ENCODE measurements around the gene AK3. TPM values are rescaled to one million over a fixed set of nuclear protein-coding genes. Genes with fewer than 3 reads are reported as not detected.

The AK3 gene
- total RNA-seq, 1 experiment from 2014 or later: 79.2 TPM

- TF ChIP-seq EZH2 (IDR thresholded peaks at IDR 0.05; ENCODE audit: low read length, unreplicated experiment) (no peak), EZH2phosphoT487 (IDR thresholded peaks at IDR 0.05; ENCODE audit: borderline replicate concordance, low read length) (no peak)
- TF ChIP-seq, protein P1, sequence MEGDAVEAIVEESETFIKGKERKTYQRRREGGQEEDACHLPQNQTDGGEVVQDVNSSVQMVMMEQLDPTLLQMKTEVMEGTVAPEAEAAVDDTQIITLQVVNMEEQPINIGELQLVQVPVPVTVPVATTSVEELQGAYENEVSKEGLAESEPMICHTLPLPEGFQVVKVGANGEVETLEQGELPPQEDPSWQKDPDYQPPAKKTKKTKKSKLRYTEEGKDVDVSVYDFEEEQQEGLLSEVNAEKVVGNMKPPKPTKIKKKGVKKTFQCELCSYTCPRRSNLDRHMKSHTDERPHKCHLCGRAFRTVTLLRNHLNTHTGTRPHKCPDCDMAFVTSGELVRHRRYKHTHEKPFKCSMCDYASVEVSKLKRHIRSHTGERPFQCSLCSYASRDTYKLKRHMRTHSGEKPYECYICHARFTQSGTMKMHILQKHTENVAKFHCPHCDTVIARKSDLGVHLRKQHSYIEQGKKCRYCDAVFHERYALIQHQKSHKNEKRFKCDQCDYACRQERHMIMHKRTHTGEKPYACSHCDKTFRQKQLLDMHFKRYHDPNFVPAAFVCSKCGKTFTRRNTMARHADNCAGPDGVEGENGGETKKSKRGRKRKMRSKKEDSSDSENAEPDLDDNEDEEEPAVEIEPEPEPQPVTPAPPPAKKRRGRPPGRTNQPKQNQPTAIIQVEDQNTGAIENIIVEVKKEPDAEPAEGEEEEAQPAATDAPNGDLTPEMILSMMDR (conservative IDR thresholded peaks at IDR 0.05; ENCODE audit: low read depth, low read length): no peak
- H4K20me1 ChIP-seq (ENCODE audit: low read length): no peaks in the 10 kb centered on the region
- no peaks in the 10 kb centered on the region for H3K27me3 ChIP-seq (ENCODE audit: low read length)
- BruUV-seq (replicated peaks): no TSS peak
- no peaks in the 10 kb centered on the region; the same call in 1 of the 2 replicates for H3K36me3 ChIP-seq (ENCODE audit: low read depth, low read length)
- H3K9me2 ChIP-seq (replicated peaks; ENCODE audit: low read length): no peaks in the 10 kb centered on the region
- H3K27ac ChIP-seq (ENCODE audit: low read length): no peak overlapping the region
- no peak overlapping the region for H3K4me2 ChIP-seq (ENCODE audit: low read length)
- H2AFZ ChIP-seq (ENCODE audit: low read length): no peak overlapping the region
- H3K9me3 ChIP-seq (ENCODE audit: low read length): no peaks in the 10 kb centered on the region
- intact Hi-C loops (cut with micrococcal nuclease): no loop called here
- ATAC-seq (no peak), DNase-seq (no peak)
- ChIA-PET POLR2A (ENCODE audit: unreplicated experiment) (no interaction called here), CTCF (no interaction called here)
- H3K9ac ChIP-seq (ENCODE audit: low read length): no peak overlapping the region
- H3K79me2 ChIP-seq (ENCODE audit: low read length): no peaks in the 10 kb centered on the region
- no peak overlapping the region for H3K4me3 ChIP-seq (ENCODE audit: low read length)
- no peaks in the 10 kb centered on the region for H3K4me1 ChIP-seq (ENCODE audit: insufficient read depth, low read length)
- H3F3A ChIP-seq (ENCODE audit: low read length, unreplicated experiment): no peaks in the 10 kb centered on the region
Measured at GRCh38 chr9:4690144-4690543, 50.9 kb downstream of the AK3 start.

GRCh38 chr9:4689687-4690104, 51.3 kb downstream of the AK3 start:
- no peaks in the 10 kb centered on the region; the same call in 1 of the 2 replicates for H3K36me3 ChIP-seq (ENCODE audit: low read depth, low read length)
- H3K4me1 ChIP-seq (ENCODE audit: insufficient read depth, low read length): no peaks in the 10 kb centered on the region
- H2AFZ ChIP-seq (ENCODE audit: low read length): no peak overlapping the region
- H3F3A ChIP-seq (ENCODE audit: low read length, unreplicated experiment): no peaks in the 10 kb centered on the region
- no peak overlapping the region for H3K4me3 ChIP-seq (ENCODE audit: low read length)
- no peaks in the 10 kb centered on the region for H3K9me3 ChIP-seq (ENCODE audit: low read length)
- no peak overlapping the region for H3K9ac ChIP-seq (ENCODE audit: low read length)
- POLR2A ChIA-PET (ENCODE audit: unreplicated experiment): no interaction called here
- CTCF ChIA-PET: no interaction called here
- no peaks in the 10 kb centered on the region for H4K20me1 ChIP-seq (ENCODE audit: low read length)
- no peaks in the 10 kb centered on the region for H3K79me2 ChIP-seq (ENCODE audit: low read length)
- no peak overlapping the region for H3K4me2 ChIP-seq (ENCODE audit: low read length)
- H3K27ac ChIP-seq (ENCODE audit: low read length): no peak overlapping the region
- no peaks in the 10 kb centered on the region for H3K9me2 ChIP-seq (replicated peaks; ENCODE audit: low read length)
- ATAC-seq: no peak
- TF ChIP-seq, protein P1 (conservative IDR thresholded peaks at IDR 0.05; ENCODE audit: low read depth, low read length): no peak
- TF ChIP-seq EZH2phosphoT487 (IDR thresholded peaks at IDR 0.05; ENCODE audit: borderline replicate concordance, low read length) (no peak), EZH2 (IDR thresholded peaks at IDR 0.05; ENCODE audit: low read length, unreplicated experiment) (no peak)
- DNase-seq: no peak
- intact Hi-C loops (cut with micrococcal nuclease): no loop called here
- BruUV-seq (replicated peaks): no TSS peak
- no peaks in the 10 kb centered on the region for H3K27me3 ChIP-seq (ENCODE audit: low read length)

- Histone ChIP-seq H3K79me2 (ENCODE audit: low read length) (no peaks in the 10 kb centered on the region), H3K27me3 (ENCODE audit: low read length) (no peaks in the 10 kb centered on the region), H3K4me2 (ENCODE audit: low read length) (no peak overlapping the region), H3K4me1 (ENCODE audit: insufficient read depth, low read length) (no peaks in the 10 kb centered on the region), H3F3A (ENCODE audit: low read length, unreplicated experiment) (no peaks in the 10 kb centered on the region), H3K27ac (ENCODE audit: low read length) (no peak overlapping the region), H4K20me1 (ENCODE audit: low read length) (no peaks in the 10 kb centered on the region), H3K9ac (ENCODE audit: low read length) (no peak overlapping the region), H3K9me3 (ENCODE audit: low read length) (no peaks in the 10 kb centered on the region), H3K4me3 (ENCODE audit: low read length) (no peak overlapping the region), H2AFZ (ENCODE audit: low read length) (no peak overlapping the region), H3K9me2 (replicated peaks; ENCODE audit: low read length) (no peaks in the 10 kb centered on the region), H3K36me3 (ENCODE audit: low read depth, low read length) (no peaks in the 10 kb centered on the region; the same call in 1 of the 2 replicates)
- intact Hi-C loops (cut with micrococcal nuclease): no loop called here
- no TSS peak for BruUV-seq (replicated peaks)
- ChIA-PET CTCF (no interaction called here), POLR2A (ENCODE audit: unreplicated experiment) (no interaction called here)
- DNase-seq: no peak
- TF ChIP-seq, protein P1 (conservative IDR thresholded peaks at IDR 0.05; ENCODE audit: low read depth, low read length): no peak
- no peak for TF ChIP-seq EZH2 (IDR thresholded peaks at IDR 0.05; ENCODE audit: low read length, unreplicated experiment)
- no peak for TF ChIP-seq EZH2phosphoT487 (IDR thresholded peaks at IDR 0.05; ENCODE audit: borderline replicate concordance, low read length)
- ATAC-seq: no peak
Measured at GRCh38 chr9:4689021-4689420, 52.0 kb downstream of the AK3 start.
